AG08396 (cell line): ENCODE results near the gene CBFA2T2.

Source experiments
- DNase-seq: peaks from one replicate; pipeline ENCODE4 v3.0.0; 2012; ENCODE audit warnings: low spot score, mixed read lengths

The CBFA2T2 gene

DNA sequence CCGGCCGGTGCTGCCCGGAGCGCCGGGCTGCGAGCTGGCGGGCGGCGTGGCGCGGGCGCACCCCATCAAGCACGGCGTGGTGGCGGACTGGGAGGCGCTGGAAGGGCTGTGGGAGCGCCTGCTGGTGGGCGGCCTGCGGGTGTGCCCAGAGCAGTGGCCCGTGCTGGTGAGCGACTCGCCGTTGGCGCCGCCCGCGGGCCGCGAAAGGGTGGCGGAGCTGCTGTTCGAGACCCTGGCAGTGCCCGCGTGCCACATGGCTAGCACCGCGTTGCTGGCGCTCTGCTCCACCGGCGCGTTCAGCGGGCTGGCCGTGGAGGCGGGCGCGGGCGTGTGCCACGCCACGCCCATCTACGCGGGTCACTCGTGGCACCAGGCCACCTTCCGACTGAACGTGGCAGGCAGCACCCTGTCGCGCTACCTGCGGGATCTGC, 177.4 kb downstream of the CBFA2T2 start:
- DNase-seq, result no peak

DNA sequence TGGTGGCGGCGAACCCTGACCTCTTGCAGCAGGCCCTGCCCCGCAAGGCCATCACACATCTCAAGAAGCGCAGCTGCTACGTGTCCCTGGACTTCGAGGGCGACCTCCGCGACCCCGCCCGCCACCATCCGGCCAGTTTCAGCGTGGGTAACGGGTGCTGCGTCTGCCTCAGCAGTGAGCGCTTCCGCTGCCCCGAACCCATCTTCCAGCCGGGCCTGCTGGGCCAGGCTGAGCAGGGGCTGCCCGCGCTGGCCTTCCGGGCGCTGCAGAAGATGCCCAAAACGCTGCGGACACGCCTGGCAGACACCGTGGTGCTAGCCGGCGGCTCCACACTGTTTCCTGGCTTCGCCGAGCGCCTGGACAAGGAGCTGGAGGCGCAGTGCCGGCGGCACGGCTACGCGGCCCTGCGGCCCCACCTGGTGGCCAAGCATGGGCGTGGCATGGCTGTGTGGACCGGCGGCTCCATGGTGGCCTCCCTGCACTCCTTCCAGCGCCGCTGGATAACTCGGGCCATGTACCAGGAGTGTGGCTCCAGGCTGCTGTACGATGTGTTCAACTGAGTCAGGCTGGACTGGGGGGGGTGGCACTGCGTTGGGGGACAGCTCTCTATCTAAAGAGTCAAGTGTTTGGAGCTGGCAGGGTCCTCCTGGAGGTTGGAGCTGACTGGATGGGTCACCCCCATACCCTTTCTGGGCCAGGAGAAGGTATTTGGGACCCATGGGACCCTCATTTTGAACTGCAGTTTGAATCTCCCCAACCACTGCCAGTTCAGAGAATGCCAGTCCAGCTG, 178.0 kb downstream of the CBFA2T2 start:
- peak; percentile 86 for DNase-seq

DNA sequence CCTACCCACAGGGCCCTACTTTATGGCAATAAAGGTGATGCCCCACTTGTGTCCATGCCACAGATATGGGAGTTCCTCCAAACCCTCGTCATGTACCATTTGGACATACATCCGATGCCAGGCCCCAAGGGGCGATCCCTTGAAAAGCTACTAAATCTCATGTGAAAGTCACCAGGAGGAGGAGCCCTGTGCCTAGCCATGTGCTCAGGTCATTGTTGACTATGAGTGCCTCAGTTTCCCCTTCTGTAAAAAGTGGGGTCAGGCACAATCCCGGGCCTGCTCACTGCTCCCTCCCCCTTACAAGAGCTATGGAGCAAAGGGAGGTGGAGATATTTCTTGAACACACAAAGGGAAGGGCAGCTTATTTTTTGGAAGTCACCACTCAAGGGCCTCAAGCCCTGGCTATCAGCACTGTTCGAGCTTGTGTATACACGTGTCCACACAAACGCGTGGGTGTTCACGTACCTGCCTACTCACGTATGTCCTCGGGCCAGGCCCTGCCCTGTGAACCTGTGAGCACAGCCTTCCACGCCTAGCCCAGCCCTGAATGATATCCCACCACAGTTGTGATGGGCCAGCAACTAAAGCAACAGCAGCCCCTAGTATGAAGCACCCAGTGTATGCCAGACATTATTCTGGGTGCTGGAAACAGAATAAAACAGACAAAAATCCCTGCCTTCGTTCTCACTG, 178.7 kb downstream of the CBFA2T2 start:
- DNase-seq, result no peak

DNA sequence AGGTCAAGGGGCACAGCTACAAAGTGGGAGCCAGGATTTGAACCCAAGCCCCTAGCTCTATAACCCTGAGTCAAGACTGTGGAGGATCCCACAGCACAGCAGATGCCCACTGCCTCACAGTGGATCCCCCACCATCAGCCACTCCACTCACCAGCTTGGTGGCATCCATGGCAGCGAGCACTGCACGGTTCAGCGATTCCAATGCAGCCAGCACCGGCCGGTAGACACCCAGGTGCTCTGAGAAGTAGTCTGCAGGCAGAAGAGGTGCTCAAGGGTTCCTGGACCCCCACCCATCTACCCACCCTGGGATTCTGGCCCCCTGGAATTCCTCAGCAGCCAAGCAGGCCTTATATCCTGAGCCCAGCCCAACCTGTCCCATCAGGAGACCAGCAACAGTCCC, 179.3 kb downstream of the CBFA2T2 start:
- no peak for DNase-seq

DNA sequence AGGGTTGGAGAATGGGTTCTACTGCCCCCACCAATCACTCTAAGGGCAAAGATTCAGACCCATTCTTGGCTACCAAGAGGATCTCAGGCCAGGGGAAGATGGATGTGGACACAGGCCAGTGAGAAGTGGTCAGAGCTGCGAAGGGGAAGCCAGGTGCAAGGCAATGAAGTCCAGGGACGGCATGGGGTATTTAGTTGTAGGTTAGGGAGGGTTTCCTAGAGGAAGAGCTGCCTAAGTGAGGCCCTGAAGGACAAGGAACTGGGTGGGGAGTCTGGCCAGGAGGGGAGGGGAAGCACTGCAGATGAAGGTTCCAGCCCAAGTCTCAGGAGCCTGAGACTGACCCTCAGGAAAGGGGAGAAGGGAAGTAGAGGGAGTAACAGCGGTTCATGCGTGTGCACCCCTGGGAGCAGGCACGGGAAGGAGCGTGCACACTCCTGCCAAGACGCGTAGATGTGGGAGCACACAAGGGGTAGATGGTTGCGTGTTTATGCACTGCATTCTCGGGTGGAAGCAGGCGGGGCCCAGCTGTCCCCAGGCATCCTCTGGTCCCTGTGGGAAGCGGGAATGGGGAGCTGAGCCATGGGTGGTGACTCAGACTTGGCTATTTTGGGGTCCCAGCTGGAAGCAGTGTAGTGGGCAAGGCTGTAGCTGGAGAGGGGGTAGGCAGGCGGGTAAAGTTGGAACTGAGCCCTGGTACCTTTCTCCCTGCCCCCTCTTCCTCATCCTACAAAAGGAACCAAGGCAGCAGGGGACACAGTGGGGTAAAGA, 180.2 kb downstream of the CBFA2T2 start:
- DNase-seq, result no peak

DNA sequence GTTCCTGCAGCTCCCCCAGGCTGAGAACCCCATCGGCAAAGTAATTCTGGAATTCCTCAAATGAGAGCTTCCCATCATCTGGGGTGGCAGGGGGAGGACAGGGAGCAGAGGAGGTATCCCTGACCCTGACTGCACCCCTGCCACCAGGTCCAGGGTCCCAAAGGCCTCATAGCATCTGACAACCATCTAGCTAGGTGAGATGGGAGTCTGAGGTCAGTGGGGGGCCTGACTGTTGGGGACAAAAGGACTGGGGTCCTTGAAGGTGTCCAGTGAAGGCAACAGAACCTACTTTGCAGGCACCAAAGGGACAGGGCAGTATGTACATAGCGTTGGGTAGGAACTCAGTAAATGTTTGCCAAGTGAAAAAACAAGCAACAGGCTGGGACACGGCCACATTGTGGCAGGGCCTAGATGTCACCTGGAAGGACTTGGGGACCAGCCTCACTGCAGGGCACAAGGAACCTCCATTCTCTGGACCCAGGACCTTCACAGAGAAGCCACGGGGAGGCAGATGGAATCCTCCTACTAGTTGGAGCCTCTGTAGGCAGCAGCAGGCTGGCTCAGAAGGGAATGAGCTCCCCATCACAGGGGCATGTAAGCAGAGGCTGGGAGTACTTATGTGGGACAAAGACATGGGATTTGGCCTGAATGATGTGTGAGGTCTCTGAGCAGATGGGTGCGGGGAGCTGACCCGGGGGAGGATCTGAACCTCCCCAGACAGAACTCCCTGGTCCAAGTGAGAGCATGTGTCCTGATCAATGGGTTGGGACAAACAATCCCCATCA, 181.0 kb downstream of the CBFA2T2 start:
- no peak for DNase-seq

DNA sequence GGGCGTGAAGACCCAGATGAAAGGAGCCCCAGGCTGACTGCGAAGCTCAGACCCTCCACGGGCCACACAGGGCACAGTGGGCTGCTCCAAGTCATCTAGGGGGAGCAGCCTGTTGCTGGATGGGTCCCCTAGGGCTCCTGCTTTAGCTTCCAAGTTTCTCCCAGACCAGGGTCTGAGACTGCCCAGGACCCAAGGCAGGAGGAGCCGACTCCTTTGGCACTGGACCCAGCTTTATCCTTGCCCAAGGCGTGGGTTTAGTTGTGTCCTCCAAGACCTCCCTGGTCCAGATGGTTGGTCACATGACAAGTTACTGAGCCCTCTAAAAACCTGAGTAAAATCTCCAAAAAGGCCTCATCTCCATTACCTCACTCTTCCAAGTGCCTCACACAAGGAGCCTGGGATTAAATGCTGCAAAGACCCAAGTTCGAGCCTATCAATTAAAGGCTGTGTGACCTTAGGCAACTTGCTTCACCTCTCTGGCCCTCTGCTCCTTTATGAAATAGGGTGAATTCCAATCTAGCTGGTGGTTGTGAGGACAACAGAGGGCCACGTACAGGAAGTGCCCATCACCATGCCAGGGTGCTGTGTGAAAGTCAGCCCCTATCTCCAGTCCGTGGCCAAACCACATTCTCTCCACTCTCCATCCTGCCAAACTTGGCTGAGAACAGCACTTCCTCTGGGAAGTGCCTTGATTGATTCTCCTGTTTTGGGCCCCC, 181.8 kb downstream of the CBFA2T2 start:
- DNase-seq, result no peak

DNA sequence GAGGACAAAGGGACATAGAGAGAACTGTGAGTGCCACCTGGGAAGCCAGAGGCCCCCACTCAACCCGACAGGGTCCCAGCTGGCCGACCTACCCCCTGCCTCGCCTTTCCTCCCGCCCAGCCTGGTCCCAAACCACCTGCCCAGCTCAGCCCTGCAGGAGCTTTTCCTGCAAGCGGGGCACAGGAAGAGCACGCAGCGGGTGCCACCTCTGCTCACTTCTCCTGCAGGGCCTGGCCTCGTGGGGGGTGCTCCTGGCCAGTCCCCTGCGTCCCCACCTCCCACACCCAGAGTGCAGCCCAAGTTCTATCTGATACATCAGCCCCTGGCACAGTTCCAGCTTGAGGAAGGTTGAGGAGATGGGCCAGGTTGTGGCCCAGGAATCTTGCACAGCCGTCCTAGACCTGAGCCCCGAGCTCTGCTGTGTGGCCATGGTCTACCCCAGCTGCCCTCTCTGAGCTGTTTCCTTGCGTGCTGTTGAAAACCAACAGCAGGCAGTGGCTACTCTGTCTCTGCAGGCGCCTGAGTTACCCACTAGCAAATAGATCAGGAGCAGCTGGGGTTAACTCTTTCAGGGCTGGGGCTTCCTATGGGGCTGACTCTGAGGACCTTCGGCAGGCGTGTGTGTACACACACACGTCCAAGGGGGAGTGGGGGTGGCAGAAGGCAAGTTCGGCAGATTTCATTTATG, 182.7 kb downstream of the CBFA2T2 start:
- DNase-seq, result no peak

DNA sequence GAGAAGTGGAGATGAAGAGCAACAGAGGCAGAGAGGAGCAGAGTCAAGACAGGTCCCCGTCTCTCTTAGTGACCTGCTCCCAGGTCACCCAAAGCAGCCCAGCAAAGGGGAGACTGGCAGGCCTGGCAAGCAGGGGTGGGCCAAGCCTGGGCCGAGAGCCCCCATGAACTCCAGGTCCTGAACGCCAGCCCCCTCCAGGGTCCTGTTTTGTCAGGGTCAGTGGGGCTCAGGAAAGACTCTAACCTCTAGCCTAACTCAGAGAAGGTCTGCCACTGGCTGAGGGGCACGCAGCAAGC, 183.2 kb downstream of the CBFA2T2 start:
- no peak for DNase-seq

DNA sequence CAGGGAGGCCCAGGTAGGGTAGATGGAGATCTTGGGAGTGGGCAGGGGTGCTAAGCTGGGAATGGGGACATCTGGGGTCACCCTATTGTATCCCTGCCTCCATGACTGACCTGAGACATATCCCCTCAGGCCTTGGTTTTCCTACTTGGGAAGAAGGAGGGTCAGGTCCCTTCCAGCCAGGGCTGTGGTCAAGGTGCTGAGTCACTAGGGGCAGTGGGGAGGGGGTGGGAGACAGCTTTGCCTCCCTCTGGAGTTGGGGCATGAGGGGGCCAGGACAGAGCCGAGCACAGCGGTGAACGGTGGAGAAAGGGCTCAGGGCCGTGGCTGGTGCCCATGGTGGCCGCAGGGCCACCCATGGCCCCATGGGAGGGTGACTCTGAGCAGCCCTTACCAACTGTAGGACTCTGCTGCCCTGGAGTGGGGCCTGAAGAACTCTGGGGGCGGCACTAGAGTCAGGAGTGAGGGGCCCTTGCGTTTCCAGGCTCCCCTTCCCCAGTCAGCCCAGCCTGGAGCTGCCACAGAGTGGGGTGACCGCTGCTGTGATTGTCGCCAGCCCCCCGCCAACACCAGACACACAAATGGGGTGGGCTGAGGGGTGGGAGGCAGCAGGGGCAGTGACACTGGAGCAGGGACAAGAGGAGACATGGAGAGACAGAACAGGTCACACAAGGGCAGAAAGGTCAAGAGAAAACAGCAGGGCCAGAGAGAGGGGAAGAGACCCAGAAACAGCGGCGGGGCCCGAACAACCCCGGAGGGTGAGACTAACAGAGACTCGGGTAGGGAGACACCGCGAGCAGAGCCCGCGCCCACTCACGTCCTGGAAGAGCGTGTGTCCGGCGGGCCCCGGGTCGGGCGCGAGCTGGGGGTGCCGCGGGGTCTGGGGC, 183.8 kb downstream of the CBFA2T2 start:
- DNase-seq, result no peak

DNA sequence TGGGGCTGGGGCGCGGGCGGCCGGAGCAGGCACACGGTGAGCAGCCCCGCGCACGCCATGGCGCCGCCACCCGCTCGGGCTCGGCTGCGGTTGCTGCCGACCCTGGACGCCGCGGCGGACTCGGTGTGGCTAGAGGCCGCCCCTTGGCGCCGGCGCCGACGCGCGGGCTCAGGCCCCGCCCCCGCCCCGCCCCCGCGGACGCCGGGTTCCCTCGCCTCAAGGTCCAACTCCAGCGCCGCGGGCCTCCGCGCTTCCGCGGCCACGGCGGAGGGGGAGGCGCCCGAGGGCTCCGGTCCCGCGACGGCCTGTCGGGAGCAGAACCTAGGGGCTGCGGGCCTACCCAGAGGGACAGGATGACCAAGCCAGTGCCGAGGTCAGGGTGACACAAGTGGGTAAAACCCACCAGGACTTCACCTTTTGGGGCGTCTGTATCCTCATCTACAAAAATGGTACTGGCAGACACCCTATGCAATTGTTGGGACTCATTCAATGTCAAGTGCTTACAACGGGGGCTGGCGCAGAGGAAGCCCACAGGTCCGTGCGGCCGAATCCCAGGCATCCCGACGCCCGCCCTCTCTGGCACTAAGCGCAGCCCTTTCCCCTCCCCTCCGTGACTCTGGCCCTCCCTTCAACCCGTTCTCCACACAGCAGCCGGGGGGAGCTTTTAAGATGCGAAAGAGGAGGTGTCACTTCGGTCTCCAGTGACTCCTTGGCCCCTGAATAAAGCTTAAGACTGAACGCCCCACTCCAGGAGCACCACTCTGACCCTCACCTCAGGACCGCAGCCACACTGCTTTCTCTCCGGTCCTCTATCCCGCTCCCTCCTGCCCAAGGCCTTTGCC, 184.6 kb downstream of the CBFA2T2 start, which contains the start of gene NECAB3:
NECAB3 (minus strand) TSS at position 135 of the 842 bp plus-strand sequence; CDS start at position 59, 76 bp downstream.
- DNase-seq, result peak; percentile 94

DNA sequence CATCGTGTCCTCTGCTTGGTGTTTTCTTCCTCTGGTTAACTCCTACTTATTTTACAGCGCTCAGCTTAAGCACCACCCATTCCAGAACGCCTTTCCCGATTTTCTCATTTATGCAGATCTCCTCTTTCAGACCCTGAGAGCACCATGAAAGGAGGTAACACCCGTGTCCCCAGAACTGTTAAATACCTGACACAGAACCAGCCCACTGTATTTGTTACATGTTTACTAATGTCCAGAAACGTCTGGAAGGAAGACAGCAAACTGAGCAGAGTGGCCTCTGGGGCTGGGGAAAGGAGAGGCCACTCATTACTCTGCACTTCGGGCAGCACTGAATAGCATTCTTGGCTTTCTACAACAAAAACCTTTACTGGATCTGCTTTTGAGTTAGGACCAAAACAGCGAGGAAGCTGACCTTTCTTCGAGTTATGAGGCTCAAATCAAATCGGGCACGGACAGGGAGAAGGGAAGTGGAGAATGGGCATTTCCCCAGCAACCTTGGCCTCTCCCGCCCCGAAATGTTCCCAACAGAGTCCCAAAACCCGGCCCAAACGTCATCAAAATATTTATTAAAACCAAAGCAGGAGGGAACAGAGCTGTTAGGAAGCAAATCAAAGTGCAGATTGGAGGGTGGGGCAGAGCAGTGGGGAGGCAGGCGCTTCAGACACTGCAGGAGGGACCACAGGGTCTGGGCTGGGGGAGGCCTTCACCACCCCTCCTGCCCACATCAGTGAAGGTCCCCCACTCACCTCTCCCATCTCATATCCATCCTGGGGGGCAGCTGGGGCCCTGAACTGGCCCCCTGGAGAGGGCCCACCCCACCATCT, 185.5 kb downstream of the CBFA2T2 start:
- peak; percentile 53 for DNase-seq

DNA sequence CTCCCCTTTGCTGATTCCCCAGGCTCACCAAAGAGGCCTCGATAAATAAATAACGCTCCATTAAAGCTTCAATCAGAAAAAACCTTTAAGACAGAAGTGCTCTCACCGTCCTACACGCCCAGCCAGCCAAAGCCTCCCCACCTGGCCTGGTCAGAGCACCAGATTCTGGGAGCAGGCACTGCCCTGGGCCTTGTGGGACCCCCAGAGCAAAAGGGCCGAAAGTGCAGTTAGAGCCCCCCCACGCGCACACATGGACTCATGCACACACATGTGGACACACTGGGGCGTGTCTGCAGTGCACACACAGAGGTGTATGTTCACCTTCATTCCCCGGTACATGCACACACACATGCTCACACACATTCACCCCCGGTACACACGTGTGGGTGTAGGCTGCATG, 186.2 kb downstream of the CBFA2T2 start:
- no peak for DNase-seq

DNA sequence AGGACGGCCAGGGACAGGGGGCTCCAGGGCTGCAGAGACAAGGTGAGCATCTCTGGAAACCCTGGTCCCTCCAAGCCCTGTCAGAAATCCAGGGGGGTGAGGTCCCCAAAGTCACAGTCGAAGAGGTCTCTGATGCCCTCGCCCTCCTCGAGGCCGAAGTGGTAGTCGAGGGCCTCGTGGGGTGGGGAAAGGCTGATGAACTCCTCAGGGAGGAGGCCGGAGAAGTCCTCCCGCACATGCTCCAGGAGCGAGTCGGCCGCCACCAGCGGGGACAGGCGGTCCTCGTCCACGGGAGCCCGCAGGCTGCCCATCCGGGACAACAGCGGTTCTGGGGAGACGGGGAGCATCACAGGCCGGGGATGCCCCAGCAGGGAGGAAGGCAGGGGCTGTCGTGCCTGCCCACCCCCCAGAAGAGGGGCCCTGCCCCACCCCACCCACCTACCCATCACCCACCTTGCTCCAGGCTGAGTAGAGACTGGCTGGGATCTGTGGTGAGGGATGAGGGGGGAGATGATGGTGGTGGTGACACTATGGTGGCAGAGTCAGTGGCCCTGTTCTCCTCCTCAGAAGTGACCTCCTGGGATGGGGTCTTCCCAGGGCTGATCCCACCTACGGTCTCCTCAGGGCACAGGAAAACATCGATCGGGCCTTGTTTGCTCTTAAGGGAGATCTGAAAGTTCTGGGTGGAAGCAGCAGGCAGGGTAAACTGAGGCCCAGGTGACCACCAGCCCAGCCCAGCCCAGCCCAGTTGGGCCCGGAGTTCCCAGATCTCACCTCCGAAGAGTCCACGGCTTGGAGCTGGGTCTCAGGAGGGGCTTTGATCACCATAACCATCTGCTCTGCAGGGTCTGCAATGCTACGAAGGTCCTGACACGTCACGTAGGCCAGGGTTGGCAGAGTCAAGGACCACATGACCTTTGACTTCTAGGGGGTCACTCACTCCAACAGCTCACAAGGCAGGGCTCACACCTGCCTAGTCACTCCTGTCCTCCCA, 187.1 kb downstream of the CBFA2T2 start:
- no peak for DNase-seq

DNA sequence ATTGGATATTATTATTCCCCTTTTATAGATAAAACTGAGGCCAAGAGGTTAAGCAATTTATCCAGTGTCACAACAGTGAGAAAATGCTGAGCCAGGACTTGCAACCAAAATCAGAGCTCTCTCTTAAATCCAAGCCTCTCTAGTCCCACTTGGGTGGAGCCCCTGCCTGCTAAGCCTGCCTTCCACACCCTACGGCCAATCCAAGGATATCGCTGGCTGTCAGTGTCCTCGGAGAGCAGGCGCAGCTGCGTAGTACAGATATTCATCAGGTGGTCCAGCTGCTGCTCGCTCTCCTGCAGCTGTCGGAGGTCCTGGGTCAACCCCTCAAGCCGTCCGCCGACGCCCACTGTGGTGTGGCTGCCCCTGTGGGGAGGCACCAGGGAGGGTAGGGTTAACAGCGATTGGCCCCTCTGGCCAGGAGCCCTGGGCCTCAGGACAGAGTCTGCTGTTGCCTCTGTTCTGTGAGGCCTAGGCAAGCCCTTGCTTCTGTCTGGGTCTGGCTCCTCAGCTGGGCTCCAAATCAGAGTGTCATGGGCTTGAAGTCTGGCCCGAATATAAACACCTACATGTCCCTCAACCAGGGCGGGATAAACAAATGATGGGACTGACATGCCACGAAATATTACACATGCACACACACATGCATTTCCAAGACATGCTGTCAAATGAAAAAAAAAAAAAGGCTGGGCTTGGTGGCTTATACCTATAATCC, 188.3 kb downstream of the CBFA2T2 start:
- no peak for DNase-seq
